HG03439 (cell line): ENCODE results near the gene PDF.
"Not testable (repeated sequence)": the region's sequence is repeated elsewhere in the genome, so short reads cannot be mapped to it uniquely, and the experiment has no call there.

Source experiments
- ATAC-seq: cut with Tn5 transposase; IDR thresholded peaks from one replicate; pipeline ENCODE4 v1.9.1; 2021; ENCODE audit warnings: mild to moderate bottlenecking, moderate library complexity; ENCODE audit not compliant: unreplicated experiment

The PDF gene

GRCh38 chr16:69330286-69331109, at the start of gene PDF:
PDF (minus strand) TSS chr16:69330588; CDS start chr16:69330570, 18 bp downstream.
- peak; percentile 87 for ATAC-seq

GRCh38 chr16:69378760-69379159, 48.4 kb upstream of the PDF start:
- ATAC-seq: no peak

GRCh38 chr16:69378036-69378435, 47.6 kb upstream of the PDF start:
- ATAC-seq: no peak

- ATAC-seq: no peak
Measured at GRCh38 chr16:69376393-69377059, 46.1 kb upstream of the PDF start.

GRCh38 chr16:69373019-69373418, 42.6 kb upstream of the PDF start:
- ATAC-seq: no peak

GRCh38 chr16:69371564-69371963, 41.2 kb upstream of the PDF start:
- no peak for ATAC-seq

GRCh38 chr16:69368866-69369265, 38.5 kb upstream of the PDF start:
- no peak for ATAC-seq

GRCh38 chr16:69367980-69368379, 37.6 kb upstream of the PDF start:
- no peak for ATAC-seq

GRCh38 chr16:69366431-69366830, 36.0 kb upstream of the PDF start:
- ATAC-seq: no peak

- no peak for ATAC-seq
Measured at GRCh38 chr16:69365901-69366300, 35.5 kb upstream of the PDF start.

GRCh38 chr16:69364088-69364487, 33.7 kb upstream of the PDF start:
- ATAC-seq: no peak

- no peak for ATAC-seq
Measured at GRCh38 chr16:69363281-69363717, 32.9 kb upstream of the PDF start.

GRCh38 chr16:69360070-69360469, 29.7 kb upstream of the PDF start:
- not testable (repeated sequence) for ATAC-seq

GRCh38 chr16:69351309-69352027, 21.1 kb upstream of the PDF start, which contains the start of gene TMED6:
TMED6 (minus strand) TSS chr16:69351786; CDS start chr16:69351753, 33 bp downstream.
- ATAC-seq: no peak

GRCh38 chr16:69350536-69351133, 20.2 kb upstream of the PDF start:
- no peak for ATAC-seq

- ATAC-seq: no peak
Measured at GRCh38 chr16:69349536-69349935, 19.1 kb upstream of the PDF start.

GRCh38 chr16:69348222-69348621, 17.8 kb upstream of the PDF start:
- ATAC-seq: no peak

GRCh38 chr16:69346683-69347082, 16.3 kb upstream of the PDF start:
- ATAC-seq: no peak

GRCh38 chr16:69345923-69346322, 15.5 kb upstream of the PDF start:
- no peak for ATAC-seq

- ATAC-seq: no peak
Measured at GRCh38 chr16:69344171-69344570, 13.8 kb upstream of the PDF start.

- ATAC-seq: peak; percentile 7
Measured at GRCh38 chr16:69340095-69340644, 9.8 kb upstream of the PDF start.
